ENCODE measurements around the gene LAMC1.
"Not testable (repeated sequence)": the region's sequence is repeated elsewhere in the genome, so short reads cannot be mapped to it uniquely, and the experiment has no call there.

Gene LAMC1

GRCh38 chr1:183048087-183049085 lies 25.2 kb downstream of the LAMC1 start:
- no peaks in the 10 kb centered on the region for H3K9me3 Mint-ChIP-seq
- no peak overlapping the region for H3K27ac Mint-ChIP-seq
- no peaks in the 10 kb centered on the region for H3K36me3 Mint-ChIP-seq
- H3K4me3 Mint-ChIP-seq, result no peak overlapping the region
- ATAC-seq (no peak), DNase-seq (ENCODE audit: low spot score in 2 of 2) (no peak)
- no peaks in the 10 kb centered on the region for H3K4me1 Mint-ChIP-seq

DNA sequence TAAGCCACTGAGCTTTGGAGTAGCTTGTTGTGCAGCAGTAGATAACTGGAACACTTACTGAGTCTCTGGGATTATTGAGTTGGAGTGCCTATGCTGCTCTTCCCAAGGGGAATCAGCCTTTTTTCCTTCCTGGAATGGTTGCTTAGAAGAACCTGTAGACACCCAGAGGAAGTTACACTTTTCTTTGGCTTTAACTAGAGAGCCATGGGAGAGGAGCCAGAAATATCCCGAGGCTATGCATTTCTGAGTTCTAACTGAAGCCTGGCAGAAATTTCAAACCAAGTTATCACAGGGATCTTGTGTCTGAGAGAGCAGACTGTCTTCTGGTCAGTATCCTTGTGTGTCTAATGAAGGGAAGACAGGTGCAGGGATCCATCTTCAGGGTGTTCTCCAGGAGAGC lies 28.3 kb downstream of the LAMC1 start:
- Mint-ChIP-seq H3K27ac (no peak overlapping the region), H3K4me3 (no peak overlapping the region), H3K36me3 (no peaks in the 10 kb centered on the region), H3K9me3 (no peaks in the 10 kb centered on the region), H3K4me1 (no peaks in the 10 kb centered on the region)
- ATAC-seq, result no peak
- DNase-seq (ENCODE audit: low spot score in 2 of 2), result no peak

DNA sequence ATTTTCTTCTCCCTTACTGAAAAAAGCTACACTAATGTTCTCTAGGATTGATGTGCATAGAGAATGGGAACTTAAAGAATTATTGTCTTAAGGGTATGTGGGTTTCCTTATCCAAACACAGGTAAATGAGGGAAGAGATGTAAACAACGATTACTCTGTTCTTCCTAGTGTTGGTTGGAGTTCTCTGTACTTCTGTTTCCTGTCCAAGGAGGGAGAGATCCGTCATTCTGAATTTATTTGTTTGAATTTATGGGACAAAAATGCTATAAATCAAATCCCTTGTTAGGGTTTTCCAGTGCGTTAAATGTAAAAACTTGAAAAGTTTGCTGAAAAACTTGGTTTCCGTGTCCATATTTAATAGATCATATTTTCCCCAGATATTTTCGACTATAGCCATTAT lies 29.6 kb downstream of the LAMC1 start:
- ATAC-seq, result no peak
- no peak for DNase-seq (ENCODE audit: low spot score in 2 of 2)
- Mint-ChIP-seq H3K27ac (no peak overlapping the region), H3K36me3 (no peaks in the 10 kb centered on the region), H3K4me1 (no peaks in the 10 kb centered on the region), H3K9me3 (no peaks in the 10 kb centered on the region), H3K4me3 (no peak overlapping the region)

GRCh38 chr1:183058851-183059502 lies 35.8 kb downstream of the LAMC1 start:
- Mint-ChIP-seq H3K36me3 (no peaks in the 10 kb centered on the region), H3K9me3 (no peaks in the 10 kb centered on the region), H3K4me3 (no peak overlapping the region), H3K27ac (no peak overlapping the region), H3K4me1 (no peaks in the 10 kb centered on the region)
- DNase-seq (ENCODE audit: low spot score in 2 of 2) (no peak), ATAC-seq (no peak)

GRCh38 chr1:183061194-183061593 lies 38.0 kb downstream of the LAMC1 start:
- Mint-ChIP-seq H3K36me3 (no peaks in the 10 kb centered on the region), H3K27ac (no peak overlapping the region), H3K9me3 (no peaks in the 10 kb centered on the region), H3K4me1 (no peaks in the 10 kb centered on the region), H3K4me3 (no peak overlapping the region)
- ATAC-seq, result no peak
- no peak for DNase-seq (ENCODE audit: low spot score in 2 of 2)

DNA sequence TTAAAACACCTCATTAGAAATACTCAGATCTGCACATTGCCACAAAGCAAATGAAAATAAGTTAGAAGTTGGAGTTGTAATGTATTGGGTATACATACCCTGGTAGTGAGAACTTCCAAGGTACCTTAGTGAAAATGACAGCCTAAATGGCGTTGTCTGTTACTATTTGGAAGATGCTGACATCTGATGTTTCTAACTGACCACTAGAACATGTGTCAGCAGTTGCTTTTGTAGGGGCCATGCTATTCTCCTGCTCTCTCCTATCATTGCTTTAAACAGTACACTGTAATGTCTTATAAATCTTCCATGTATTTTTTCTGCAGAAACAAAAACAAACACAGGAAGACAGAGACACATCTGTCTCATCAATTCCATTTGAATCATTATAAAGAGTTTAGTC lies 40.1 kb downstream of the LAMC1 start:
- no peaks in the 10 kb centered on the region for H3K9me3 Mint-ChIP-seq
- H3K4me1 Mint-ChIP-seq, result no peaks in the 10 kb centered on the region
- DNase-seq (ENCODE audit: low spot score in 2 of 2), result no peak
- H3K36me3 Mint-ChIP-seq, result no peaks in the 10 kb centered on the region
- H3K27ac Mint-ChIP-seq, result no peak overlapping the region
- no peak for ATAC-seq
- no peak overlapping the region for H3K4me3 Mint-ChIP-seq

GRCh38 chr1:183065168-183065706 lies 42.0 kb downstream of the LAMC1 start:
- Mint-ChIP-seq H3K27ac (no peak overlapping the region), H3K4me1 (no peaks in the 10 kb centered on the region), H3K4me3 (no peak overlapping the region), H3K9me3 (no peaks in the 10 kb centered on the region), H3K36me3 (no peaks in the 10 kb centered on the region)
- ATAC-seq (no peak), DNase-seq (ENCODE audit: low spot score in 2 of 2) (no peak)

GRCh38 chr1:183066432-183066831 lies 43.2 kb downstream of the LAMC1 start:
- not testable (repeated sequence) for H3K4me3 Mint-ChIP-seq; DNase-seq (ENCODE audit: low spot score in 2 of 2); H3K4me1 Mint-ChIP-seq; ATAC-seq; H3K27ac Mint-ChIP-seq; H3K36me3 Mint-ChIP-seq; H3K9me3 Mint-ChIP-seq

- no peaks in the 10 kb centered on the region for H3K36me3 Mint-ChIP-seq
- DNase-seq (ENCODE audit: low spot score in 2 of 2) (no peak), ATAC-seq (no peak)
- H3K4me3 Mint-ChIP-seq, result no peak overlapping the region
- H3K4me1 Mint-ChIP-seq, result no peaks in the 10 kb centered on the region
- no peak overlapping the region for H3K27ac Mint-ChIP-seq
- no peaks in the 10 kb centered on the region for H3K9me3 Mint-ChIP-seq
Measured at GRCh38 chr1:183069562-183070216, 46.5 kb downstream of the LAMC1 start.

DNA sequence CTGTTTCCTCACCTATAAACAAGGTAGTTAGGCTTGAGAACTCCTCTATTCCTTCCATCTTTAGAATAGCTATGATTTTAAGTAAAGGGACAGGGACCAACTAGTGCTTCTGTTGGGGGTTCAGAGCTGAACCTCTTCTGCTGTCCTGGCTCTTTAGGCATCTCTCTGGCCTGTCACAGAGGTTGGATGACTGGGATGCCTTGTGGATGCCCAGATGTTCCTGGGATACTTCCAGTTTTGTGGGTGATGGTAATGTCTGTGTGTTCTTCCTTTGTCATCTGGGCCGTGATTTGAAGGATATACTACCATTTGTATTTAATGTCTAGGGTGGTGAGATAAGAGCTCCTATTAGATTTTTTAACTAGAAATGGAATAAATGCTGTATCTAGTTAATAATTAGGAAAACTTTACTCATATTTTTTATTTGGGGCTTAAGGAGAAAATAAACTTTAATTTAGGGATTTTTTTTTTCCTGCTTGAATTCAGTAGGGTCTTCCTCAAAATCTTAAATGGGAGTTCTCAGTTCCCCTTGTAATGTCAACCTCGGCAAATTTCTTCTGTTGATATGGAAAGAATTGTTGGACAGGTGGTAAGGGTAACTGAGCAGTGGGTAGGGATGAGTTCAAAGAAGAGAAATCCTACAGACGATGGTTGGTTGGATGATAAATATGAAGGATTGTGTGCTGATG lies 47.2 kb downstream of the LAMC1 start:
- ATAC-seq (no peak), DNase-seq (ENCODE audit: low spot score in 2 of 2) (no peak)
- H3K4me1 Mint-ChIP-seq, result no peaks in the 10 kb centered on the region
- H3K36me3 Mint-ChIP-seq, result no peaks in the 10 kb centered on the region
- H3K4me3 Mint-ChIP-seq, result no peak overlapping the region
- no peak overlapping the region for H3K27ac Mint-ChIP-seq
- no peaks in the 10 kb centered on the region for H3K9me3 Mint-ChIP-seq

DNA sequence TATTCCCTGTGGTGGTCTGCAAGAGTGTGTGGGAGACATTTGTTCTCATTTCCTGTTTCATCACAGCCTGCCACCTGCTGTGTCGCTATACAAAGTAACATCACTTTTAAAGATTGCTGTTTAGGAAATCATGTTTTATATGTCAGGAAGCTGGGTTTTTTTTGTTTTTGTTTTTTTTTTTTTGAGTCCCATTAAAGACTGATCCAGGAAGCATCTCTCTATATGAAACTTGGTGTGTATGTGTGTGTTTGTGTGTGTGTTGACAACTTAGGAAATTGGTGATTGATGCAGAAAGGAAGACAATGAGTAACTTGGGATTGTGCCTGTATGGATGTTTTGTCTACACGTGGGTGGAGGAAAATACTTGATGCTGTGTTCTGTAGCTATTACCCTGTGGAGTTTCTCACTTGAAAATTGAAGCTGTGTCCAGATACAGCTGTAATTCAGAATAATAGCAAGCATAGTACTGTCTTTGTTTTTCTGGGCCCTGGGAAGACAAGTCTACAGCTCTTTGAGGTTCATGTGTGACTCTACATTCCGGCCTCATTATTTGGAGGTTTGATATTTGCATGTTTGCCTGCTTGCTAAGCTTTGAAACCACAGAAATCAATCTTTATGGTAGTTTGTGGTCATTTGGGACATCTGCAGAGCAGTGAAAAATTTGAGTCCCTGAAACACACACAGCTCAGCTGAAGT lies 47.9 kb downstream of the LAMC1 start:
- Mint-ChIP-seq H3K9me3 (no peaks in the 10 kb centered on the region), H3K36me3 (no peaks in the 10 kb centered on the region), H3K4me3 (no peak overlapping the region), H3K27ac (no peak overlapping the region), H3K4me1 (no peaks in the 10 kb centered on the region)
- no peak for ATAC-seq
- DNase-seq (ENCODE audit: low spot score in 2 of 2), result no peak

GRCh38 chr1:183072595-183072994 lies 49.4 kb downstream of the LAMC1 start:
- not testable (repeated sequence) for H3K4me3 Mint-ChIP-seq; ATAC-seq; H3K4me1 Mint-ChIP-seq; H3K27ac Mint-ChIP-seq; H3K36me3 Mint-ChIP-seq; DNase-seq (ENCODE audit: low spot score in 2 of 2); H3K9me3 Mint-ChIP-seq

DNA sequence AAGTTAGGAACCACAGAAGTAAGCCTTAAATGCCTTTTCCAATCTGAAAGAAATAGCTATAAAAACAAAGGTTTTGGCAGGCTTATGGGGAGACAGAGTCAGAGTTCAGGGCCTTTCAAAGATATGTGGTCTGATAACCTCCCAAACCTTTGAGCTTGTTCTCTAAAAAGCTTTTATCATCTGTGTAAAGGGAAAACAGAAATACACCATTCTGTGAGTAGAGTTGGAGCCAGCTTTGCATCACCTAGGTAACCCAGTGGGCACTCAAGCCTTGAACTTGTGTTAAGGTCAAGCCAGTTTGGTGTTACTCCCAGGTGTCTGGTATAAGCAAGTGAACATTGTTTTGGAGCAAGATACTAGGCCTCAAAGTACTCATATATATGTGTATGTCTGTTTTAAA lies 50.1 kb downstream of the LAMC1 start:
- DNase-seq (ENCODE audit: low spot score in 2 of 2) (no peak), ATAC-seq (no peak)
- Mint-ChIP-seq H3K4me3 (no peak overlapping the region), H3K4me1 (no peaks in the 10 kb centered on the region), H3K36me3 (no peaks in the 10 kb centered on the region), H3K9me3 (no peaks in the 10 kb centered on the region), H3K27ac (no peak overlapping the region)

- DNase-seq (ENCODE audit: low spot score in 2 of 2) (no peak), ATAC-seq (no peak)
- Mint-ChIP-seq H3K4me1 (no peaks in the 10 kb centered on the region), H3K36me3 (no peaks in the 10 kb centered on the region), H3K9me3 (no peaks in the 10 kb centered on the region), H3K27ac (no peak overlapping the region), H3K4me3 (no peak overlapping the region)
Measured at GRCh38 chr1:183074215-183074614, 51.0 kb downstream of the LAMC1 start.

Data from stimulated activated effector memory CD8-positive, alpha-beta T cell treated with anti-CD3 and anti-CD28 coated beads, Interleukin-12 subunit alpha, Interleukin-12 subunit beta, amount 100 ng/mL, for 72 hours (primary cell).